NCI-H1092 treated with DMSO at 0.1 percent for 48 hours (cell line): ENCODE measurements around the gene NUDT16L1.
A peak's percentile ranks its signal among the peaks of the same experiment; 100 is the strongest.

Source experiments
- DNase-seq: peaks from one replicate; lab custom pipeline; 2025; lab: John Stamatoyannopoulos, UW

Gene NUDT16L1

DNA sequence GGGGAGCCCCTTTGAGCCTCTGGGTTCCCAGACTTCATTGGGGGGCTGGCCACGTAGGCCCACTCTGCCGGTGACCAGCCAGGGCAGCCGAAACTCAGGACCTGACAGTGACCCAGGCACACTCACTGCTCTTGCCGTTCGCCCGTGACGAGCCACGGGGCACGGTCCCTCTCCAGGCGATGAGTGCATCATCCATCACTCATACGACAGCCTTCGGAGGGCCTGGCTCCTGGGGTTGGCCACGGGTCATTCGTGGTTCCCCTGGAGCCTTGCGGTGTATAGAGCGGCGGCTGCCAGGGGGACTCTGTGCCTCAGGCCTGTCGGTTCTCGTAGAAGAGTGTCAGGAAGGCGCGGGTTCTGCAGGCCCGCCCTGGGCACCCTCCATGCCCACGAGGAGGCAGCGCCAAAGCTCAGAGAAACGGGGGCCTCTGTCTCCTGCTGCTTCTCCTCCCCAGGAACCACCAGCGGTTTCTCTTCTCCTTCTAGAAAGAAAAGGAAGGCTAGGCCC lies 11.2 kb upstream of the NUDT16L1 start:
- no peak for DNase-seq

DNA sequence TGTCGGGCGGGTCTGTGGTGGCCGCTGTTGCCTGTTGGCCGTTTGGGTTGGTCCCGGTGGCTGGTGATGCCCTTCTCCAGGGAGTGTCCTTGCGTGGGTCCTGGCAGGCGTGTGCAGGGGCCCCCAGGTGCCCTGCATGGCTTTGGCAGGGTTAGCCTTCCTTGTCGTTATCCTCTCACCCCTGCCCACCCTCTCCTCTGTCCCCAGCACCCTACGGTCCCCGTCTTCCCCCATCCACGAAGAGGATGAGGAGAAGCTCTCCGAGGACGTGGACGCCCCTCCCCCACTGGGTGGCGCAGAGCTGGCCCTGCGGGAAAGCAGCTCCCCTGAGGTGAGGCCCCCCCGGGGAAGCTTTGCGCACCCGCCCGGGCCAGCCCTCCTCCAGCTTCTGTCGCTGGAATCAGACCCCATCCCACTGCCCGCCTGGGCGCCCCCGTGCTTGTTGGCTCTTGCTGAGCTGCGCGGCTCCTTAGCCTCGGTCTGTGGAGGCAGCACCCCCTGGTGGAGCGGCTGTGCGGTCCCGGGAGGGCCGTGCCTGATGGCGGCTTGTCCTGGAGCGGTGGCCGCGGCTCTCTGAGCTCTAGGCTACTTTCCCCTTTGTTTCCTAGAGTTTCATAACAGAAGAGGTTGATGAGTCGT lies 10.6 kb upstream of the NUDT16L1 start:
- no peak for DNase-seq

DNA sequence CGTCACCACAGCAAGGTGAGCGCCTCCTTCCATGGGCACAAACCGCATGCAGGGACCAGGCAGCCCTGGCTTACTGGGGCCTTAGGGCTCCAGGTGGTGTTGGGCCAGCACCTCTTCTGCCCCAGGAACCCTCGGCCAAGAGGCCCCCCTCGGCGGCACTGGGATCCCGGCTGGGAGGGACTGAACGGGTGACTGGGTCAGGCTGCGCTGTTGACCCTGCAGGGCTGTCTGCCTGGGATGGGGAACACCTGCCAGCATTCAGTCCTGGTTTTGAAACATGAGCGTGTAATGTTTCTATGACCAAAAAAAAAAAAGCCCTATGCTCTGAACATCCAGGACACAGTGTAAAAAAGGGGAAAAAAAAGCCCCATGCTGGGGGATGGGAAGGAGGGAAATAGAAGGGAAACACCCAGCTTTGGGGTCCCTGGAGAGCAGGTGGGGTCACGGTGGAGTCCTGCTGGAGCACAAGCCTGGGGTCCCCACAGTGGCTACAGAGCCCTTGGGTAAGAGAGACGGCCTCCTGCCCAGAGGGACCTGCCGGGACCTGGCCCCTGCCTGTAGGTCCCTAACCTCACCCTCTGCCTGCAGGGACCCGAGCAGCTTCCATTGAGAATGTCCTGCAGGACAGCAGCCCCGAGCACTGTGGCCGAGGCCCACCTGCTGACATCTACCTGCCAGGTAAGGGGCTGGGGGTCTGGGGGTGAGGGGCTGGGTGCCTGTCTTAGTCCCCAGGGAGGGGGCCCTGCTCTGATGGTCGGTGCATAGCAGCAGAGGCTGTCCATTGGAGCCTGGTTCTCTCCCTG lies 9.9 kb upstream of the NUDT16L1 start:
- no peak for DNase-seq

DNA sequence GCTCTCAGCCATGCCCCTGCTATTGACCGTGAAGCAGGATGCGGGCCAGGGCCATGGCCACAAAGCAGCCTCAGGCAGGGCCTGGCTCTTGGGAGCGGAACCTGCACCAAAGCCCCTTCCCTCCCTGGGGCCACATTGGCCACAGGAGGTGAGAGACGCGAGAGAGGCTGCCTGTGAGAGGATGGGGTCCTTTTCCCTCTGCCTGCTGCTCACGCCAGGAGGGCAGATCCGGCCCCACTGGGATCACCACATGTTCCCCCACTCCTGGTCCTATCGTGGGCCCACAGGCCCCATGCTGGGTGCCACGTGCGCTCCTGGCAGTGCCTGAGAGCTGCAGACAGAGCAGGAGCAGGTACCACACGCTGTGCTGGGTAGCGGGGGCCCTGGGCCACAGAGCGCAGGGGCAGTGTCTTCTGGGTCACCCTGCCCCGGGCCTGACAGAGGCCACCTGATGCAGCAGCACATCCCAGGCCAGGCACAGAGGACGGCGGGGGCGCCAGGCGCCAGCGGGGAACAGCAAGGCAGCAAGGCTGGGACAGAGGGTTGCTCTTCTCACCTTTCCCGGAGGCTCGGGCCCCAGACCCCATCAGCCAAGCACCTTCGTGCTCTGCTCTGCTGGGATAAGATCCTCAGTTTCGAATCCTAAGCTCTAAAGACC lies 9.2 kb upstream of the NUDT16L1 start:
- no peak for DNase-seq

DNA sequence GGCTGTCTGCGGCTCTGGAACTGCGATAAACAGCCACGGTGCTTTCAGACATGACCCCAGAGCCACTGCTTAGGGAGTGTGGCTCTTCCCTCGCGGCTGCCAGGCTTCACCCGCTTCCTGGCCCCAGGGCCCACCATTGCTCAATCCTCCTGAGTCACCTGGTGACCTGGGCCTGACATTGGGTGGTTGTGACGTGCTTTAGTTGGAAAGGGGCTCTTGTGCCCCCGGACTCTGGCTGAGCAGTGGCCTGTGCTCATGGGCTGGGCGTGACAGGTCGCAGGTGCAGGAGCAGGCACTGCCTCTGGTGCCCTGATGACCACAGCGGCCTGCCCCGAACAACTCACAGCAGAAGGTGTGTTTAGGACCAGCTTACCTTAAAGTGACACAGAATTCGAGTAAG lies 8.6 kb upstream of the NUDT16L1 start:
- no peak for DNase-seq

DNA sequence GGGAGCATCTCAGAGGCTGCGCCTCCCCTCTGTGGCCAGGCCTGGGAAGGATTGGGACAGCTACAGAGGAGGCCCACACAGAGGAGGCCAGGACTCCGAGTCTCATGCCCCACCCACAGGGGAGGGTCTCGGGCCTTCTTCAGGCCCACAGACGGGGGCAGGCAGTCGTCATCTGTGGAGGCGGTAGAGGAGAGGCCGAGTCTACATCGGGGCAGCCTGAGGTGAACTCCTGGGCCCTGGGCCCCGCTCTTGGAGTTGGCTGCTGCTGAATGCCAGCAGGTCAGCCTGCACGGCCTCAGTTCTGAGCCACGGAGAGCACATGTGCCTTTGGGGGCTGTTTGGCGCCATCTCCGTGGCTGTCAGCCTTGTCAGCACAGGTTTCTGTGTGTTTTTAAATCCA lies 8.1 kb upstream of the NUDT16L1 start:
- no peak for DNase-seq

DNA sequence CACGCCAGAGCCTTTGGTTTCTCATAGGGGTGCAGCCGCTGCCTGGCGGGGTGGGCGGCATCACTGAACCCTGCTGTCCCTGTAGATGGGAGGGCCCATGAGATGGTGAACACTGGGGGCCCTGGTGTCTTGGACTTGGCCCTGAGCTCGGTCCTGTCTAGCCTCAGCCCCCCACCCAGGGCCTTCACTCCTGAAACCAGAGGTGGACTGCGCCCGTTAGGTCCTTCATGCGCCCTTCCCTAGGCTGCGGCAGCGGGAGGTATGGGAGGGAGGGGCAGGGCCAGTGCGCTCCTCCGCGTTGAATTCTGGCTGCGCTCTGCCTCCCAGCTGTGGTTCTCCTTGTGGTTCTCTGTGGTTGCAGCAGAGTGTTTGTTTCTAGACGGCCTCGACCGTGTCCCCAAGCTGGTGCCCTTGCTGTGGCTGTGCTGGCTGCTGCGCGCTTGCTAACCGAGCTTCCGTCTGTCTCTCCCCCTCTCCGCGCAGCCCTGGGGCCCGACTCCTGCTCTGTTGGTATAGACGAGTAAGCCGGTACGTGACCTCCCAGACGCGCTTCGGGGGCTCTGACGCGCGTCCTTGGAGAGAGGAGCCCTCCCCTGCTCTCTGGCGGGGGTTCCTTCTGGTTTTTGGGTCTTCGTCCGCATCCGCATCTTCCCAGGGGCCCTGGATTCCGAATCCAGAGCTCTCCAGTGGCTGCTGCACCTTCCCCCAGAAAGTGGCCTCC lies 7.4 kb upstream of the NUDT16L1 start:
- DNase-seq = no peak

DNA sequence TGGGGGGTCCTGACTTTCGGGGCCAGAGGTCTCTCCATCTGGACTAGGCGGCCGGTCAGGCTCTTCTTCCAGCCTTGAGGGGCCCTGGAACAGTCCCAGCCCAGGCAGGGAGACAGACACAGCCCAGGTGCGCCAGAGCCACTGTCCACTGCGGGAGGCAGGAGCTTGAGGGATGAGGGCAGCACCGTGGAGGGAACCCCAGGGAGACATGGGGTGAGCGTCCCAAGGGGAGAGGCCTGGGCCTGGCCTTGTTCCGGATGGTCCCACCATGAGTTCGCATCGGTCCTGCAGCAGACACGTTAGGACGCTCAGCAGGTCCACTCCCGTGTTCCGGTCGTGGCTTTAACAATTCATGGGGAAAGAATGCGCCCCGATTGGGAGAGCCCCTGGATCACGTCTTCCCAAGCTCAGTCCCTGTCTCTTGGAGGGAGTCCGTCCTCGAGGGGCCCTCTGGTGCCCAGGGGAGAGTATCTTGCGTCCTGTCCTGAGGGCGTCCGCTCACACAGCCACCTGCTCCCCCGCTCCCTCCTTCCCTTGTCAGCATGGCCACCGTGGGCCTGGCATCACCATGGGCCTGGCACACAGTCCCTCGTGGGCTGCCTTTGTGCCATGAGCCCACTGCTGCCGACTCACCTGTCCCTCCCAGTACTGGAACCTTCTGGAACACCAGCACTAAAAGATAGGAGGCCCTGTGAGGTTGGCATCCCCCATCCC lies 6.7 kb upstream of the NUDT16L1 start:
- no peak for DNase-seq

DNA sequence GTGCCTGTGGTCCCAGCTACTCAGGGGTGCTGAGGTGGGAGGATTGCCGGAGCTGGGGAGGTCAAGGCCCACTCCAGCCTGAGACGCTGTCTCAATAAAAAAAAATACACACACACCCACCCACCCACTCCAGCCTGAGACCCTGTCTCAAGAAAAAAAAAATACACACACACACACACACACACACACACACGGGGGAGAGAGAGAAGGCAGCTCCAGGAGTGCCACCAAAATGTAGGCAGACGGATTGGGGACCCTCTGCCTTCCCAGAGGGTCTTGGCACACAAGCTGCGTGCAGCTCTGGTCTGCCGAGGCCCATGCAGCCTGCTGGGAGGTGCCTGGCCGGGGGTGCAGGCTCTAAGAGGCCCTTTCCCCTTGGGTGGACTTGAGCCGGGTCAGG lies 5.9 kb upstream of the NUDT16L1 start:
- no peak for DNase-seq

DNA sequence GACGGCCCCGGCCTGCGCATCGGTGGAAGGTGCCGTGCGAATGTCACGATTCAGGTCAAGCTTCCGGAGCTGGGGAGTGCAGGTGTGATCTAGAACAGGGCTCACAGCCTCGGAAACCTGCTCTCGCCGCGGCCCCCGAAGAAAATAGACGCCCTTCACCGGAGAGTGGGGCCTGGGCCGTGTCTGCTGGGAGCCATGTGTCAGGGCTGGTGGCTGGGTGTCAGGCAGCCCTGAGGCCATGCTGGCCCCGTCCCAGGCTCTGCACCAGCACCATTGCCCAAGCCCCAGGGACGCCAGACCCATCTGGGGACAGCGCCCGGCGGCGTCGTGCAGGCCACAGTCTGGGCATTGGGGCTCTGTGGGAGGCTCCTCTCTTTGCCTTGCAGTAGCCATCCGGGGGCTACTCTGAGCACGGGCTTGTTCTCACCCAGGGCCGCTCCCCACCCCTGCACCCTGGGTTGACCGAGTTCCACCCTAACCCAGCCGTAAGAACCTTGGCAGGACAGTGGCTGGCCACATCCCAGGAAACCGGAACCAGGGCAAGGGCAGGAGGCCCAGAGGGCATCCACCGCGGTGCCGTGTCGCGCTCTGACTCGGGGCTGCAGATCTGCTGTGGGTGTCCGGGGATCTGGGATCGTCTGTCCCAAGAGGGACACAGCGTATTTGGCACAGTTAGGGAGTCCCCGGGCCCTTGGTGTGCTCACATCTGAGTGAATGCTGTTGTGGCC lies 5.3 kb upstream of the NUDT16L1 start:
- no peak for DNase-seq

DNA sequence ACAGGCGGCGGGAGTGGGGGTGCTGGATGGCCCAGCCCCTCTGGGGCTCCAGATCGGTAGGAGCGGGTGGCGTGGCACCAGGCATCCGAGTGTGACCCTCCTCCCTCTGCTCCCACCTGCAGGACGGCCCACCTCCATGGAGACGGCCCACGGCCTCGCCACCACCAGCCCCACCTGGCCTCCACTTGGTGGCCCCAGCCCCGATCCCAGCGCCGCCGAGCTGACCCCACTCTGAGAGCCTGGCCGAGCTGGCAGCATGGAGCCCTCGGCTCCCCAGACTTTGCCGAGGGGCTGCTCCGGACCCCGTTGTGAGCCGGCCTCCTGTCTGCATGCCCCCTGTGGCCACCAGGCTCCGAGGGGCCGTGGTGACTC lies 4.7 kb upstream of the NUDT16L1 start:
- DNase-seq = no peak

DNA sequence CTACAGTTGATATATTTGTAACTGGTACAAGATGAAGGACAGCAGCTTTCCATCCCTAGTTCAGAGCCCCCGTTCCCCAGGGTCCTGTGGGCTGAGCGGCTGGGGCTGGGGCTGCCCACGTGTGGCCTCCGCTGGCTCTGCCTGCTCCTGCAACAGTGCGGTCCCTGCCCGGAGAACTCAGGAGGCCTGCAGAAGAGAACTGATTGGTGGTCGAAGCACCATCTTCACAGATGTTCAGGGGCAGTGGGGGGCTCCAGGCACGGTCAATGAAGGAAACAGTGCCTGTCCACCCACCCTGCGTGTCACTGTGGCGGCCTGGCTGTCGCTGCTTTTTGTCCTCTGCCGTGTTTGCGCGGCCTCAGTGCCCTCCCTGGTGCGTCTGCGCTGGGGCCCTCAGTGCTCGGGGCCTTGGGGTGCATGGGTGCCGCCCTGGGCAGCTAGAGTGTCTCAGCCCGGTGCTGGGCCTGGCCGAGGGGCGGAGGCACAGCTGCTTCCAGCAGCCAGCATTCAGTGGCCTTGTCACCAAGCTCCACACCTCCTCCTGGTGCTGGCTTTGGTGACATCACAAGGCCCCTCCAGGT lies 4.2 kb upstream of the NUDT16L1 start:
- no peak for DNase-seq

DNA sequence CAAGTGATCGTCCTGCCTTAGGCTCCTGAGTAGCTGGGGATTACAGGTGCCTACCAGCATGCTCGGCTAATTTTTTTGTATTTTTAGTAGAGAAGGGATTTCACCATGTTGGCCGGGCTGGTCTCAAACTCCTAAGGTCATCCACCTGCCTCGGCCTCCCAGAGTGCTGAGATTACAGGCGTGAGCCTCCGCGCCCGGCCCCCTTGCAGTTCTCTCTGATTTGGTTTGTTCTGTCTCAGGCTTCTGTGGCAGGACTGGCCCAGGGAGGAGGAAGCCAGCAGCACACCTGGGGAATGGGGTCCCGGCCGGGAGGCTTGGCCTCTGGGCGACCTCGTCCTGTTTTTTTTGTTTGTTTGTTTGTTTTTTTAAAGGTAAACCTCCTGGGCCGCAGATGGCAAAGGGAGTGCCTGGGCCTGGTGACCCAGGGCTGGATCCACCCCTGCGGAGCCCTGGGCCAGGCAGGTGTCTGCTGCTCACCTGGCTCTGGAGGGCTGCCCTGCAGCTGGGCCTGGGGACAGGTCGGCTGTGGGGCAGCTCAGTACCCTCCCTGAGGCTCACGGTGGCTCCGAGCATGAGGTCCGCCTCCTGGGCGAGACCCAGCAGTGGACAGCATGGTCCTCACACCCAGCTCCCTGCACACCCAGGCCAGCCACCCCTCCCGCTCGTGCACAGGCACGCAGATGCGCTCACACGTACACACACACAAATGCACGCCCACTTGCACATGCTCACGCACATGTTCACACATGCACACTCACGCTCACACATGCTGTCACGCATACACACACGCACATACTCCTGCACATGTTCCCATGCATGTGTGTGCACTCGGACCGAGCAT lies 3.3 kb upstream of the NUDT16L1 start:
- no peak for DNase-seq

DNA sequence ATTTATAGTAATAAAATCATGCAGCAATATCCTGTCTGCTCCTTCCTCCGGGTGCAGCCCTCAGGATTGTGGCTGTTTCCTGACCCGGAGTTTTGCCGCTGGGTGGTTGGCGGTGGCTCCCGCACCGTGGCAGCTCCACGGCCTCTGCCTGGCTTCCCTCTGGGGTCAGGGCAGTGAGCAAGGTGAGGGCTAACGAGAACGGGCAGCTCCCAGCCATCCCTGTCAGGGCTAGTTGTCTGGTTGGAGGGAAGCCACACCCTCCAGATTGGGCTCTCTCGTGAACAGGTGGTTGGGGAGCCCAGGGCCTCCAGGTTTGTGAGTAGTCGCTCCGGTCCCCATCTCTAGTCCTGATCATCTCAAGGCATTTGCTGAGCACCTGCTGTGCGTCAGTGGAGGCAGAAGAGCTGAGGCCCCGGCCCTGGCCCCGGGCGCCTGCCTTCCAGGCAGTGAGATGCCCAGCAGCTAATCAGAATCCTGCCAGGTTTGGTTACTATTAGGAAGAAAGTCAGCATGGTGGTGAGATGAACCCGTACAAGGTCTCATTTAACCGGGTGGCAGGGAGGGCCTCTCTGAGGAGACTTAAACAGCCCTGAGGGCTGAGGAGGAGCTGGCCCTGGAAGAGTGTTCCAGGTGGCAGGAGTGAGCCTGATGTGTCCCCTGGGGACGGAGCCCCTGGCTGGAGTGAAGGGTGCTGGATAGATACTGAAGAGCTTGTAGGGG lies 2.3 kb upstream of the NUDT16L1 start:
- DNase-seq = no peak

DNA sequence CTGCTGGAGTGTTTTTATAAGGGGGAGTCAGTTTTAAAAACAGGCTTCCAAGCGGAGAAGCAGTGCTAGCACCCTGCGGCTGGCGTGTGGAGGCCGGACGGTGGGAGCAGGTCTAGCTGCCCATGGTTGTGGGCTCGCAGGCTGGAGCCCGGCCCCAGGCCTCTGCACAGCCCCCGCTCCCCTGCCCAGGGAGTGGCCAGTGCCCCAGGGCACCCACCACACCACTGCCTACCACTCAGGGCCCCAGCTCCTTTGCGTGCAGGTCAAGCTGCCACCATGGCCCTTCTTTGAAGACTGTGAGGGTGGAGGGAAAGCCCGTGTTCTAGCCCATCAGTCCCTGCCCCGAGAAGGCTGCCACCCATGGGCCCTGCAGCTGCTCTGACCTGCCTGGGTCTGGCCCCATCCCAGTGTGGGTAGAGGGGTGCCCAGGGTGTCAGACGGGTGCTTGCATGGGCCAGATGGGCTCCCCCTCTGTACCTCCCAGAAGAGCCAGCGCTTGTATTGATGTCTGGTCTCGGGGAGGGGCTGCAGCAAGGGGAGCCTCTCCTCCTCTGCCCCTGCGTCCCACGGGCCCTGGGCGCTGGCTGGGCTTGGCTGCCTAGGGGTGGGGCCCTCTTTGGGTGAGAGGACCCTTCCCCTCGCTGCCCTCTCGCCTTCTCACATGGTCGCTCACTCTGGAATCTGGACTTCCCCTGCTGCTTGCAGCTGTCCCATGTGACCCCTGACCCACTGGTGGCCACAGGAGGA lies 1.5 kb upstream of the NUDT16L1 start:
- no peak for DNase-seq

DNA sequence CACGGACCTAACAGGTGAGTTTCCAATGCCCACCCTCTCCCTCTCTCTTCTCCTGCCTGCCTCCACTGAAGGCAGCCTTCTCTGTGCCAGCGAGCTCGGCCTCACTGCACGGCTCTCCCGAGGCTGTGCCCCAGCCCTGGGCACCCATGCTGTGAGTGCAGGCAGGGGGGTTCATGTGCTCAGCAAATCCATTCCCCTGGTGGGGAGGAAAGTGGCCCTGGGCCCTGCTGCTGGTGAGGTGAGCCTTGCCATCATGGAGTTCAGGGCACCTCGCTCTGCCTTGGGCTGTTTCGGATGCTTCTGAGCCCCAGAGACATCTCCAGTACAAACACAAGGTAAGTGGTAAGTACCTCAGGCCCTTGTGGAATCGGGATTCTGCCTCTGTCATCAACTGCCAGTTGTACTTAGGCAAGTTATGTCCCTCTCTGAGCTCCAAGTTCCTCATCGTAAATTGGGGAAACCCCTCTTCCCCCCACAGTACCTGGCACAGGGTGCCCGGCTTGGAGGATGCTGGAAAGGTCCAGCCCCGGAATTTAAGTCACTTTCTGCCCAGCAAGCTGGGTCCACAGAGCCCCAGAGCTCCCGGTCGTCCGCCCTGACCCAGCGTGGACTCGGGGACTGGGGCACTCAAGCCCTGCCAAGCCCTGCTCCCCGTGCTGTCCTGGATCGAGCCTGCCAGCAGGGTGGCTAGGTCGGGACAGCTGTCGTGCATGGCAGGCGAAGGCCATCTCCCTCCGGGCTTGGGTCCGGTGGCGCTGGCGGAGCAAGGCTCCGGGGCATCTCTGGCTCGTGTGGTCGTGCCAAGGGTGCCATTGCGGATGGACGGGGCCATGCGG lies 684 bp upstream of the NUDT16L1 start:
- peak; percentile 21 for DNase-seq

DNA sequence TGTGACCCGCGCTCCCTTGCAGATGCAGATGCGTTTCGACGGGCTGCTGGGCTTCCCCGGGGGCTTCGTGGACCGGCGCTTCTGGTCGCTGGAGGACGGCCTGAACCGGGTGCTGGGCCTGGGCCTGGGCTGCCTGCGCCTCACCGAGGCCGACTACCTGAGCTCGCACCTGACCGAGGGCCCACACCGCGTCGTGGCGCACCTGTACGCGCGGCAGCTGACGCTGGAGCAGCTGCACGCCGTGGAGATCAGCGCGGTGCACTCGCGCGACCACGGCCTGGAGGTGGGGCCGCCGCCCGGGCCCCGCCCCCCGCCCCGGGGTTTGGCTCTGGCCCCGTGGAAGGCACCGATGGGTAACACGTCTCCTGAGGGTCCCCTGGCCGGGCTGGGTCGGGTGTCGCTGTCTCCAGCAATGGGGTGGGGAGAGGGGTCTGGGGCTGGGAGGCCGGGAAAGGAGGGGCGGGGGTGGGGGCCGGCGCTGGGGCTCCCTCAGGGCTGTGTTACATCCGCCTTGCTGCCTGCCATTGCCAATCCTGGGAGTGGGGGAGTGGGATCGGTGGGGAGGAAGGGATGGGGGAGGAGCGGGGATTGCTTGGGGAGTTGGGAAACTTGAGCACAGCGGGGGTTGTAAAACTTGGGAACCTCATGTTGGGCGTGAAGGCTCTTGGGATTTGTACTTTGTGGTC lies 737 bp downstream of the NUDT16L1 start:
- peak; percentile 34 for DNase-seq
